ENCODE measurements around the gene SLC27A3.

The SLC27A3 gene

GRCh38 chr1:153801028-153801625 is 25.9 kb downstream of the SLC27A3 start:
- DNase-seq: no peak

- DNase-seq: no peak
These were observed 26.8 kb downstream of the SLC27A3 start for GRCh38 chr1:153801786-153802697.

GRCh38 chr1:153803470-153804056 is 28.4 kb downstream of the SLC27A3 start:
- no peak for DNase-seq

GRCh38 chr1:153804112-153804511 is 28.9 kb downstream of the SLC27A3 start:
- DNase-seq: no peak

DNA sequence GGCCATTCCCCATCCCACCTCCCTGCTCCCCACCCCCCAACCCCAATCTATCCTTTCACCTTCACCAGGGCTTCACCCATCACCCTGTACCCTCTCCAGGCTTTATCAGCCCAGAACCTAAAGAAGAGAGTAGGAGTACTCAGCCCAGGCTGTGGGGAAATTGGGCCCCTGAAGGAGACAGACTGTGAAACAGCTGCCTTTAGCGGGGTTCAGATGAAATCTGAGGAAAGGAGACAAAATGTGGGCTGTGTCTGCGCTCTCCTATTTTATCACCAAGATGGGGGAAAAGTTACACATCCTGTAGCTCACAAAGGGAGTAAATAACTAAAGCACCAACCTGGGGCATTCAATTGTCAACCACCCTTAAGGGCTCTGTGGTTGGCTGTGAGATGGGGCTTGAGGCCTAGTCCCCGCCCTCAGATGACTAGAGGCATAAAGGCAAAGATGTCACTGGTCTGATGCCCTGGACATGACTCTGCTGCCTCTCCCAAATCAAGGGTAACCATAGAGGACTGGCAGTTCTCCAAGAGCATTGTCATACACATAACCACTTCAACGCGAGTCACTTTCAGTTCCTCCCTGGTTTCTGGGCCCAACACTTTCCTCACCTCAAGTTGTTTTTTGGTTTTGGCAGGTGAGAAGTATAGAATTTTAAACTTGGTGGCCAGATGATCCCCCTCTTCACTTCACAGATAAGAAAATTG is 30.0 kb downstream of the SLC27A3 start:
- DNase-seq: no peak

DNA sequence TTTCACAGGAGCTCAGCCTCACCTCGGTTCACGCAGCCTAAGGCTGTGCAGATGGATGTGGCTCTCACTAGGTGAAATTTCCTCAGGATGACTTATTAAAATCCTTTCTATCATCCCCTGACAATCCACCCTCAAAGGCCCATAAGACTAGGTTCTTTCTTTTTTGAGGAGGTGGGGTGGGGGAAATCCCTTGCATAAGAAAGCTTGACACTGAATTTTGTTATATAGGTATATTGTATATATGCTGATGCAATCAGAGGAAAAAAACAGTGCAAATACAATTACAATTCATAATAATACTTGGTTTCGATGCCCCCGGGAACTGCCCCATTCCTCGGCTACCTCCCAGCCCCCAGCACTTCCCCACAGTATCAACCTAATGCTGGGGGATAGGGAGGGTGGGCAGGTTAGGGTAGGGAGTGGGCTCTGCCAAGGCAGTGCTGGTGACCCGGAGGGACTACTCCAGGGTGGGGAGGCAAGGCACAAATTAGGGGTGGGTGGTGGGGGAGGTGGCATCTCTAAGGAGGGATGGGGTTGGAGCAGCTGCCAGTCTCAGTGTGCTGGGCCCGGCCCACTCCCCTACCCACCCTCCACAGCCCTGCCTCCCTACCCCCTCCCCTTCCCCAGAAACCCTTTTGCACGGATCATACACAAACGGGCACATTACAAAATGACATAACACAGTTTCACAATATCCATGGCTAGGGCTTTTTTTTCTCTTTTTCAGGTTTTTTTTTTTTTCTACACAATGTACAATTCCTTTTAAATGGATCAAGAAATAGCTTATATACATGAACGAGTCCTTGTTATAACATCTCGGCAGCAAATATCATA is 30.9 kb downstream of the SLC27A3 start:
- no peak for DNase-seq

GRCh38 chr1:153816283-153816889 is 41.2 kb downstream of the SLC27A3 start:
- no peak for DNase-seq

- DNase-seq: no peak
These were observed 43.7 kb downstream of the SLC27A3 start for GRCh38 chr1:153818876-153819275.

GRCh38 chr1:153827168-153827964 is 52.2 kb downstream of the SLC27A3 start:
- DNase-seq: no peak

Data from 8988T (cell line).